SHP77 (cell line): ENCODE data around the gene GIMAP4.
"Not testable (repeated sequence)": the region's sequence is repeated elsewhere in the genome, so short reads cannot be mapped to it uniquely, and the experiment has no call there.

ENCODE experiments used
- DNase-seq, 2 experiments: peaks; one replicate each; lab custom pipeline; 2025; lab: John Stamatoyannopoulos, UW

GIMAP4 gene

DNA sequence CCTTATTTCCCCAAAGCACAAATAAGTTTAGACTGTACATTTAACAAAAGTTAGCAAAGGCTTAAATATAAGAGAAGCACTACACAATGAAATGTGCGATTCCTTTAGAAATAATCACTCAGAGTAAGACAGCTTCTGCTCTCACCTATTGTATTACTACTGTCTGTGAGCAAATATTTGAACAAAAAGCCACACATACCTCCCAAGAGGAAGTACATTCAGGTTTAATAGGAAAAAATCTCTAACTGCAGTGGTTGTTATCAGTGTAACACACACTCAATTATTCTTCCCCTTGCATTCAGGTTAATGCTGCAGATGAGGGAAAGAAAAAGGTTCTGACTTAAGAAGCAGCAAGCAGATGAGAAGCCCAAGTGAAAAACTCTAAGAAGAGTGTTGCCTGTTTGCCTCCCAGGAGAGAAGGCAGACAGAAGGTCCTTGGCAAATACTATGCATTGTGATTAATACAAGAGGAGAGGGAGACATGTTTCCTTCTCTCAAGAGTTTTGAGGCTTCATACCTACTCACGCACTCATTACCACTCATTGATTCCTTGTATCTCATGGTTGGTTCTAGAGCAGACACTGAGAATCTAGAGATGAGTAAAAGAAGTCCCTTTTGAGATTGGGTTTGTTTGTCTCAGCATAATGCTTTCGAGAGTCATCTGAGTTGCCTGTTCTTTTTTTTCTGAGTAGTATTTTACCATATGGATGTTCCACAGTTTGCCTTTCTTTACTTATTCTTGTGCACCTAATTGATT lies 13.6 kb downstream of the GIMAP4 start:
- no peak for DNase-seq

DNA sequence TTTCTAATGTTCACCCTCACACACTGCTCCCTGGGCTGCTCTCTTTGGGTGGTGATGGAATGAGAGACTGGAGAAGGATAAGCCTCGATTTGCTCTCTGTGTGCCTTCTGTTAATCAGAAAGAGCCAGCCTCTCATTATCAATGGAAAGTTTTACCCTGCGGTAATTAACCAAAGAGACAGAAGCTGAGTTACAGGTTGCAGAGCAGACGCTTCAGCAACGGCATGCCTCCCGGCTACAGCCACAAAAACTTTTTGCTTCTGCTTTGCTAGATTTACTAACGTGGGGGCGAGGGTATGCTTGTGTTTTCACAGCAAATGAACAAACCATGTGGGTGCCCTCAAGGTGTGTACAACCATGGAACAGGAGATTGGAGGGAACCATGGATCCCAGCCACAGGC lies 18.0 kb downstream of the GIMAP4 start:
- DNase-seq = no peak

- no peak for DNase-seq
Observed at GRCh38 chr7:150586068-150586784, 19.0 kb downstream of the GIMAP4 start.

DNA sequence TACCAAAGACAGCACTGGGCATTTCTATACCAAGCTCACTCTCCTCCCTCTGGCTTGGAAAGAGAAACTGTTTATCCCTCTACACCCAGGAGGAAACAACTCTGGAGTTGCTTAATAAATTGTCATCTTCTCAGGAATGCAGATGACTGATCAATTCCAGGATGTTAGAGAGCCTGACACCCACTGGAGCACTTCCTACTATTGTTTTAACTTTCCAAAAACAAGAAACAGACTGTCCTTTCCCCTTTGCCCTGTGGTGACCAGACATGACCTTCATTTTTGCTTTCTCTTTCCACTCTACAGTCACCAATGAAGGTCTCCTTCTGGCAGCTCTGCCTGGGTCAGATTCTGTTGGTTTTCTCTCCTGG lies 19.6 kb downstream of the GIMAP4 start:
- DNase-seq = no peak

DNA sequence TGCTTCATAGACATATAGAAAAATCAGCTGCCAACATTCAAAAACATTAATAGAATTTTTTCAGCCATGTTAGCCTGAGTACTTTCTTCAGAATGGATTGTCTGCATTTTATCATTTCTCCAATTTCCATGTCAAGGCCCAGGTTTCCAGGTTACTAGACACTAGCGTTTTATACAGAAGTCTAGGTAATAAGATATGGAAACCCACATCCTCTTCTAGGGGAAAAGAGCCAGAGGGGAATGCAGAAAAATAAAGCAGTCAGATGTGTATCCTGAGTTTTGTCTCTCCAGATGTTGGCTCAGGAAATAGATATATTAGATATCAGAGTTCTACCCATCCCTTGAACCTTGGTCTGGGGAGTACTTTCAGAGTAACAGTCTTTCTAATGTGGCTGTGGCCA lies 20.4 kb downstream of the GIMAP4 start:
- no peak for DNase-seq

- no peak for DNase-seq
Observed at GRCh38 chr7:150594805-150595204, 27.6 kb downstream of the GIMAP4 start.

DNA sequence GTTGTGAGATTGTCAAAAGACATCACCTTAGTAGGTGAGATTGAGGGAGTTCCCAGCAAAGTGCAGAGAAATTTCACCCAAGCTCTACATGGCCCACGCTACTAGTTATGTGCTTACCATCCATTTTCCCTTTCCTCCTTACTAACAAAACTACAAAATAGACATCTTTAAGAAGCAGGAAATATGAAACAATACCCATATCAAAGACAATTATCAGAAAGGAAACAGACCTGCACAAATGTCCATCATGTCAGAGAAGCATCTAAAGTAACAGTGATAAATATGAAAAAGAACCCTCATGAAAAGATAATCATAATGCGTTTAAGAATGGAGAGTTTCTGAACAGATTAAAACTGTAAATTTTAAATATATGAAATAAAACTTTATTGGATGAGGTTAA lies 28.2 kb downstream of the GIMAP4 start:
- DNase-seq = no peak

- not testable (repeated sequence) for DNase-seq
Observed at GRCh38 chr7:150603600-150603999, 36.4 kb downstream of the GIMAP4 start.

DNA sequence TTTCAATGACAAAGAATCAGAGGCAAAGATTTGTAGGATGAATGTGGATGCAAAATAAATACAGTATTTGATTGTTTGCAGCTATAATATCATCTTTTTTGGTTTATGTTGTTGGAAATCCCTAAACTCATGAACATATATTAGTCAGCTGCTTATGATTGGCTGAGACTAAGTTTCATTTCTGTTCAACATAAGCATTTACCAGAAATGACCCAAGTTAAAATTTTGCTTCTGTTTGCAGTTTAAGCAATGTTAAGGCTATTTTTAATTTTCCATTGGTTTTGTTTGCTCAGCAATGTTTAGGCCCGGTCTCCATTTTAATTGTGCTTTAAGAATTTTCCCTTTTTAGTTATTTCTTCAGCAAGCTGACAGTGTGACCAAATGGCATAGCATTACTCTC lies 43.0 kb downstream of the GIMAP4 start:
- DNase-seq = no peak

DNA sequence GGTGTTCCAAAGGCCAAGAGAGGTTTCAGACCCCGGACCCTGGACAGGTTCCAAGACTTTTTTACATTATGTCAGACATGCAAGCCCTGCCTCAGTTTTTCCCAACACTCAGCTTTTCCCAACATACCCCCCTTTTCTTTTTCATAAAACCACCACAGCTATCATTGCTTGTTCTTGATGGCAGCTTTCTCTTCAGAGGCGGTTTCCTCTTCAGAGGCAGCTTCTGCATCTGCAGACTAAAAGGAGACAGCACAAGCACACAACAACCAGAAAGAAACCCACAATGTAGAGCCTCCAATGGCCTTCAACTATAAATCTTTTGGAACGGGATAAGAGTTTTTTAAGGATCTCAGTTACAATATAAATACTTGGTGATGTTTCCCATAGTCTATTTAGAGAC lies 45.7 kb downstream of the GIMAP4 start:
- no peak for DNase-seq

GRCh38 chr7:150613880-150614279 lies 46.7 kb downstream of the GIMAP4 start:
- no peak for DNase-seq

DNA sequence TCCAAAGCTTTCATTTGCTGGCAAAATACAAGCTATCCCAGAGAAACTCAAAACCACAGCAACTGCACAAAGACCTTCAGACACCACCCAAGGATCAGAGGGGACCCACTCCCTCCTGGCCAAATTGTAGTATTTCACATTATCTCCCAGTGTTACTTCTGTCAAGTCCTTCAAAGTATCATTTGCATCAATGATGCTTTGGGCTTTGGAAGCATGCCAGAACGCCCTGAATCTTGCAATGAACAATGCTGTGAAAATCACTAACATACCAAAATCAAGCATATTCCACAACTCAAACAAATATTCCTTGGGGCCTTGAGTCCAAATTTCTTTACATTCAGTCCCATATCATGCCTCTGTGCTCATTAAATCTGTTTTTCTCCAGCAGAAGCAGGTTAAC lies 47.2 kb downstream of the GIMAP4 start:
- DNase-seq = not testable (repeated sequence)

GRCh38 chr7:150615221-150615755 lies 48.1 kb downstream of the GIMAP4 start:
- DNase-seq = not testable (repeated sequence)

- DNase-seq = no peak
Observed at GRCh38 chr7:150620061-150620460, 52.9 kb downstream of the GIMAP4 start.

DNA sequence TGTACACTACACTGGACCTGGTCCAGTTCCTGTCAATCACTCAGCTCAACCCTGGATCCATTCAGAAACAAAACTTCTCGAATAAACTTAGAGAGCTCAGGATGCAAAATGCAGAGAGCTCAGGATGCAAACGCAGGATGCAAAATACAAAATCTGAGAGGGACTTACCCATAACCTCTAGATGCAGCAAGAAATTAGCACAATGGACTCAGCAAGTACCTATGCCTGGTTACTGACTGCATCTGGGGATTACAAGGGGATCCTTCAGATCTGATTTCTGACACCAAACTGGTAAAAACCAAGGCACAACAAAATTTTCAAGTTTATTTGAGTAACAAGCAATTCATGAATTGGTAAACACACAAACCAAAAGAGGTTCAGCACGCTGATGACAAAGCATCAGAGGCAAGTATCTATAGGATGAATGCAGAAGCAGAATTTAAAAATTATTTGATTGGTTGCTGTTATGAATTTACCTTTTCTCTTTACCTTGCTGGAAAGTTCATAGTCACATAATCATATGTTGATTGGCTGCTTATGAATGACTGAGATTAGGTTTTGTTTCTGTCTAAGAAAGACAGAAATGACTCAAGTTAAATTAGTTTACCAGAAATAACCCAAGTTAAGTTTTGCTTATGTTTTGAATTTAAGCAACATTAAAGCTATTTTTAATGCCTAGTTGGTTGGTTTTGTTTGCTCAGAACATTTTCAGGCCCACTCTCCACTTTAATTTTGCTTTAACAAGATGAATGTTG lies 53.6 kb downstream of the GIMAP4 start:
- DNase-seq = no peak

DNA sequence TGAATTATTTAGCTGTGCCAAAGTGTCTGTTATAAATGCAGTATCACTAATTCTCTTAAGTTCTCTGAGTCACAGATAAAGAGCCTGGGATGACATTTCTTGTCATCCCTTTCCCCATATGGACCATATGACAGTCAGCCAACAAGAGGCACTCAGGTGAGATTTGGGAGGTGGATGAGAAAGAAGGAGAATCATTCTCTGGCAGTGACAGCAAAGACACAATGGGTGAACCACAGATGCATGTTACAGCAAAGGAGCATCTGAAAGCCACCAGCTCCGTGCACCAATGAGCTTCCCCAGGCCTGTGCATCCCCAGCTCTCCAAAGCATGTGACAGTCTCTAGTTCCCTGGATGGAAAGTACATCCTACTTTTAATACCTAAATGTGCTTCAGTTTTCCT lies 54.2 kb downstream of the GIMAP4 start:
- no peak for DNase-seq
